ENCODE data around the gene CPT1A.

CPT1A gene

GRCh38 chr11:68818181-68818580 is 23.5 kb downstream of the CPT1A start:
- Histone ChIP-seq H3K27ac (no peak overlapping the region), H3K9me3 (no peaks in the 10 kb centered on the region), H3K4me1 (ENCODE audit: control insufficient read depth in 1 of 2, insufficient read depth in 1 of 2, low read depth in 1 of 2, low read length in 1 of 2) (no peaks in the 10 kb centered on the region), H3K4me3 (ENCODE audit: low read depth in 1 of 2, low read length in 1 of 2) (no peak overlapping the region), H3K36me3 (peaks cover 24% of the 10 kb centered on the region), H3K27me3 (no peaks in the 10 kb centered on the region)
- TF ChIP-seq, protein P1, sequence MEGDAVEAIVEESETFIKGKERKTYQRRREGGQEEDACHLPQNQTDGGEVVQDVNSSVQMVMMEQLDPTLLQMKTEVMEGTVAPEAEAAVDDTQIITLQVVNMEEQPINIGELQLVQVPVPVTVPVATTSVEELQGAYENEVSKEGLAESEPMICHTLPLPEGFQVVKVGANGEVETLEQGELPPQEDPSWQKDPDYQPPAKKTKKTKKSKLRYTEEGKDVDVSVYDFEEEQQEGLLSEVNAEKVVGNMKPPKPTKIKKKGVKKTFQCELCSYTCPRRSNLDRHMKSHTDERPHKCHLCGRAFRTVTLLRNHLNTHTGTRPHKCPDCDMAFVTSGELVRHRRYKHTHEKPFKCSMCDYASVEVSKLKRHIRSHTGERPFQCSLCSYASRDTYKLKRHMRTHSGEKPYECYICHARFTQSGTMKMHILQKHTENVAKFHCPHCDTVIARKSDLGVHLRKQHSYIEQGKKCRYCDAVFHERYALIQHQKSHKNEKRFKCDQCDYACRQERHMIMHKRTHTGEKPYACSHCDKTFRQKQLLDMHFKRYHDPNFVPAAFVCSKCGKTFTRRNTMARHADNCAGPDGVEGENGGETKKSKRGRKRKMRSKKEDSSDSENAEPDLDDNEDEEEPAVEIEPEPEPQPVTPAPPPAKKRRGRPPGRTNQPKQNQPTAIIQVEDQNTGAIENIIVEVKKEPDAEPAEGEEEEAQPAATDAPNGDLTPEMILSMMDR (IDR thresholded peaks at IDR 0.05) = no peak

DNA sequence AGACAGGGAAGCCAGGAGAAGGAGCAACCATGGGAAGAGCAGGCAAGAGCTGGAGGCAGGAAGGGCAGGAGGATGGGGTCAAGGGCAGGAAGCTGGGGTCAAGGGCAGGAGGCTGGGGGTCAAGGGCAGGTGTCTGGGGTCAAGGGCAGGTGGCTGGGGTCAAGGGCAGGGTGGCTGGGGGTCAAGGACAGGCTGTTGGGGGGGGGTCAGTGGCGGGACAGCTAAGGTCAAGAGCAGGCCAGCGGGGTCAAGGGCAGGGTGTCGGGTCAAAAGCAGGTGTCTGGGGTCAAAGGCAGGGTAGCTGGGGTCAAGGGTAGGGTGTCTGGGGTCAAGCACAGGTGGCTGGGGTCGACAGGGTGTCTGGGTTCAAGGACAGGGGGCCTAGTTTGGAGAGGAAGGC is 24.2 kb downstream of the CPT1A start:
- H3K9me3 ChIP-seq = no peaks in the 10 kb centered on the region
- no peak overlapping the region for H3K4me3 ChIP-seq (ENCODE audit: low read depth in 1 of 2, low read length in 1 of 2)
- no peaks in the 10 kb centered on the region for H3K4me1 ChIP-seq (ENCODE audit: control insufficient read depth in 1 of 2, insufficient read depth in 1 of 2, low read depth in 1 of 2, low read length in 1 of 2)
- H3K27ac ChIP-seq = no peak overlapping the region
- peaks cover 30% of the 10 kb centered on the region for H3K36me3 ChIP-seq
- TF ChIP-seq, protein P1 (IDR thresholded peaks at IDR 0.05) = no peak
- no peaks in the 10 kb centered on the region for H3K27me3 ChIP-seq

- no peak overlapping the region for H3K27ac ChIP-seq
- peaks cover 36% of the 10 kb centered on the region for H3K36me3 ChIP-seq
- no peaks in the 10 kb centered on the region for H3K4me1 ChIP-seq (ENCODE audit: control insufficient read depth in 1 of 2, insufficient read depth in 1 of 2, low read depth in 1 of 2, low read length in 1 of 2)
- TF ChIP-seq, protein P1 (IDR thresholded peaks at IDR 0.05) = no peak
- no peak overlapping the region for H3K4me3 ChIP-seq (ENCODE audit: low read depth in 1 of 2, low read length in 1 of 2)
- H3K9me3 ChIP-seq = no peaks in the 10 kb centered on the region
- H3K27me3 ChIP-seq = no peaks in the 10 kb centered on the region
These were observed 24.7 kb downstream of the CPT1A start for GRCh38 chr11:68816917-68817419.

DNA sequence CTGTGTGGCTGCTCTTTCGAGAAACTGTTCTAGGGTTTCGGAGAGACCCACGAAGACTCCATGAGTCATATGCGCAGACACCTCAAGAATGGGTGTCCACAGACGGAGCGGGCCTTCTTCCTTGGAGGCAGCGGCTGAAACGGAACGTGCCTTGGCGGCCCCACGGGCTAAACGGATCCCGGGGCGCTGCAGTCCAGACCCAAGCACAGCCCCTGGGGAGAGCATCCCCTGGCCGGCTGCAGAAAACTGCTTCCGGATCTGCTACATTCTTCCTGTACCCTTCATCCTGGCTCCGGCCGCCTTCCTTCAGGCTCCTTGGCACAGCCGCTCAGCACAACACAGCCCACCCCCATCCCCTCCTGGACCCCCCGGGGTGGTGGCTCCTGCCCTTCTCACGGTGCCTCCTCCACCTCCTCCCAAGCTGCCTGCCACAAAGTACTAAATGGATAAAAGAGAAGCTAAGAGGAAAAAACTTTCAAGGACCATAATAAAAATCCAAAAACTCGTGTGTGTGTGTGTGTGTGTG is 25.4 kb downstream of the CPT1A start:
- Histone ChIP-seq H3K4me1 (ENCODE audit: control insufficient read depth in 1 of 2, insufficient read depth in 1 of 2, low read depth in 1 of 2, low read length in 1 of 2) (no peaks in the 10 kb centered on the region), H3K4me3 (ENCODE audit: low read depth in 1 of 2, low read length in 1 of 2) (no peak overlapping the region), H3K9me3 (no peaks in the 10 kb centered on the region), H3K27ac (no peak overlapping the region), H3K36me3 (peaks cover 43% of the 10 kb centered on the region), H3K27me3 (no peaks in the 10 kb centered on the region)
- TF ChIP-seq, protein P1 (IDR thresholded peaks at IDR 0.05) = no peak

DNA sequence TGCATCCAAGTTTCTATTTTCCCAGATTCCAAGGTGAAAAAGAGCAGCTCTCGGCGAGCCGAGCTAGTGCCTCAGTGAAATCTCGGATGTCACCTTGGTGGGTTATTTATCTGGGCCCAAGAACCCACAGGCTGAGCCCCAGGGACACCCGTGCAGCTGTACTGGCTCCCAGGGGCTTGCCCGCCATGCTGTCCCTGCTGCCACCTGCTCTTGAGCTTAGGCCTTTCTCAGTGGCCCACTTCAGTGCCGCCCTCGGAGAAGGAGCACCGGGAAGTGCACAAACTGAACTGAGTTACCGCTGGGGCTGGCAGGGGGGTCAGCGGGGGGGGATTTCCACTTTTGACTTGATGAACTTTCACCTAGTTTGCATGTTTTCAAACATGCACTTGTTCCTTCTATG is 27.9 kb downstream of the CPT1A start:
- TF ChIP-seq, protein P1 (IDR thresholded peaks at IDR 0.05) = no peak
- H3K4me1 ChIP-seq (ENCODE audit: control insufficient read depth in 1 of 2, insufficient read depth in 1 of 2, low read depth in 1 of 2, low read length in 1 of 2) = no peaks in the 10 kb centered on the region
- no peak overlapping the region for H3K4me3 ChIP-seq (ENCODE audit: low read depth in 1 of 2, low read length in 1 of 2)
- peaks cover 55% of the 10 kb centered on the region for H3K36me3 ChIP-seq
- H3K27me3 ChIP-seq = no peaks in the 10 kb centered on the region
- H3K27ac ChIP-seq = no peak overlapping the region
- H3K9me3 ChIP-seq = no peaks in the 10 kb centered on the region

All from neutrophil (primary cell).